Measurements from ENCODE around the gene NECTIN4. TPM values are rescaled to one million over a fixed set of nuclear protein-coding genes. Genes with fewer than 3 reads are reported as not detected.

NECTIN4 gene
- total RNA-seq, 1 donor = under 0.01 TPM

DNA sequence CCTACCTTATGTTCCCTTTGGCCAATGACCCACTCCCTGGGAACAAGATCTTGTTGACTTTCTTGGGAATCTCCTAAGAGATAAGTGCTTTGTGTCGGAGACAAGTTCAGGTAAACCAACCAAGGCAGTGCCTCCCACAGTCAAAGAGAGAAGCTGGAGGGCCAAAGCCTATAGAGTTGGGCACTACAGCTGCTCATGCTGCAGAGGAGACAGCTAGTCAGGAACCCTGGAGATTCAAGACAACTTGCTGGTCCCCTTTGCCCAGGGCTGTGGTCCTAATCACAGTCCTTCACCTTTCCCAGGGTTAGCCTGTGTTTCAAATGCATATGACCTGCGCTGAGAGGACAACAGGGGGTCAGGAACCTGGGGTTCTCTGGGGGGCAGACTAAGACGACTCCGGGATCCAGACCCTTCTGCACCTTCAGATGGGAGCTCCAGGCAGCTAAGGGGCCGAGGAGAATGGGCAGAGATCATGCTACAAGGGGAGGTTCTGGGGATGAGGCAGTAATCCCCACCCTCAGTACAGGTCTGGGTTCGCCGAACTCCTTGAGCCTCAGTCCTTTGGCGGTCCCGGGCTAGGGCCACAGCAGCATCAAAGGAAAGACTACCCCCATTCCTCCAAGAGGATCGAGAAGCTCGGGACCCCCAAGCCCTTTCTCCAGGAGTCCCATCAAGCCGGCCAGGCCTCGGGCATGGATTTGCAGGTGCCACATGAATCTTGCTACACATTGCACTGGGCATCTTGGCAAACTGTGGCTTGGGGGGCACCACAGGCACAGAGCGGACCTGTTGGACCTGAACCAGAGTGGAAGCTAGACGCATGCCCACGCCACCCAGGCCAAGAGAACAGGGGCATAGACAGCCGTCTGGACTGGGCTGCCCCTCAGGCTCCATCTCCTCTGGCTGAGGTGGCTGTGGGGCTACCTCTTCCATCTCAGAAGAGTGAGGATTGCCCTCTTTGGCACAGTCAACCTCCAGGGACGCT lies 41.6 kb downstream of the NECTIN4 start:
- peaks cover 12% of the 10 kb centered on the region for H3K4me1 ChIP-seq (ENCODE audit: insufficient read depth, low read length)
- H3K4me3 ChIP-seq (ENCODE audit: insufficient read depth, low read length) = no peak overlapping the region
- peak; percentile 32 for DNase-seq (ENCODE audit: insufficient read length, low spot score, missing footprints)
- no peak overlapping the region for H2AFZ ChIP-seq (ENCODE audit: low read length)
- peaks cover 24% of the 10 kb centered on the region for H3K79me2 ChIP-seq (ENCODE audit: insufficient read depth, low read length)
- H3K27ac ChIP-seq (ENCODE audit: low read depth, low read length) = no peak overlapping the region
- H3K27me3 ChIP-seq (ENCODE audit: insufficient read depth, low read length) = no peaks in the 10 kb centered on the region
- peaks cover 6% of the 10 kb centered on the region for H3K36me3 ChIP-seq (ENCODE audit: insufficient read depth, low read length)
- no peak overlapping the region for H3K4me2 ChIP-seq (ENCODE audit: insufficient read depth, low read length)
- TF ChIP-seq, protein P1, sequence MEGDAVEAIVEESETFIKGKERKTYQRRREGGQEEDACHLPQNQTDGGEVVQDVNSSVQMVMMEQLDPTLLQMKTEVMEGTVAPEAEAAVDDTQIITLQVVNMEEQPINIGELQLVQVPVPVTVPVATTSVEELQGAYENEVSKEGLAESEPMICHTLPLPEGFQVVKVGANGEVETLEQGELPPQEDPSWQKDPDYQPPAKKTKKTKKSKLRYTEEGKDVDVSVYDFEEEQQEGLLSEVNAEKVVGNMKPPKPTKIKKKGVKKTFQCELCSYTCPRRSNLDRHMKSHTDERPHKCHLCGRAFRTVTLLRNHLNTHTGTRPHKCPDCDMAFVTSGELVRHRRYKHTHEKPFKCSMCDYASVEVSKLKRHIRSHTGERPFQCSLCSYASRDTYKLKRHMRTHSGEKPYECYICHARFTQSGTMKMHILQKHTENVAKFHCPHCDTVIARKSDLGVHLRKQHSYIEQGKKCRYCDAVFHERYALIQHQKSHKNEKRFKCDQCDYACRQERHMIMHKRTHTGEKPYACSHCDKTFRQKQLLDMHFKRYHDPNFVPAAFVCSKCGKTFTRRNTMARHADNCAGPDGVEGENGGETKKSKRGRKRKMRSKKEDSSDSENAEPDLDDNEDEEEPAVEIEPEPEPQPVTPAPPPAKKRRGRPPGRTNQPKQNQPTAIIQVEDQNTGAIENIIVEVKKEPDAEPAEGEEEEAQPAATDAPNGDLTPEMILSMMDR (IDR thresholded peaks at IDR 0.05; ENCODE audit: extremely low read depth, low read depth, low read length) = no peak
- peaks cover 7% of the 10 kb centered on the region for H3K9me3 ChIP-seq (ENCODE audit: low read depth, low read length)
- peaks cover 5% of the 10 kb centered on the region for H4K20me1 ChIP-seq (ENCODE audit: insufficient read depth, low read length)

DNA sequence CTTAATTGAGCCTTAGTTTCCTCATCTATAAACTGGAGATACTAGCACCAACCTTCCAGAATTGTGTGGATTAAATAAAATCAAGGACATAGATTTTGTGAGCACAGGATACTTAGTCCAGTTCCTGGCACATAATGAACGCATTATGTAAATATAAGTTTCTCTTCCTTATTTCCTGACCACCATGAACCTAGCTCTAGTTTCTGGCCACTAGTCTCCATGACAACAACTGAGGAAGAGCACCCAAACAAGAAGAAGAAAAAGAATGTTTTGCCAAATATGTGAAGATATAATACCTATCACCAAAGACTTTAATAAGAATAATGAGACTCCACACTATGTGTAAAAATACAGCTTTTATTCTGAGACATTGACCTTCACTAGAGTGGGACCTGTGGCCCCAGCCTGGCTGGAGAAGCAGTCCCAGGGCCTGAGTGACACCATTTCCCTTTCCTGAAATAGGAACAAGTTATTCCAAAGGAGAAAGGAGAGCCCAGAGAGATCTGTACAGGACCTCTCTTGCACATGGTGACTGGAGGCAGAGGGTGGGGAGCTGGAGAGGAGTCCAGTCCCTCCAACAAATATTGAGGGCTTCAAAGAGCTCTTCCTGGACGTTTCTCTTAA lies 42.6 kb downstream of the NECTIN4 start:
- Histone ChIP-seq H3K79me2 (ENCODE audit: insufficient read depth, low read length) (peaks cover 28% of the 10 kb centered on the region), H3K4me1 (ENCODE audit: insufficient read depth, low read length) (peaks cover 12% of the 10 kb centered on the region), H2AFZ (ENCODE audit: low read length) (peak overlapping the region; percentile 99), H3K4me3 (ENCODE audit: insufficient read depth, low read length) (peak overlapping the region; percentile 90), H3K27ac (ENCODE audit: low read depth, low read length) (peak overlapping the region; percentile 98), H3K27me3 (ENCODE audit: insufficient read depth, low read length) (no peaks in the 10 kb centered on the region), H4K20me1 (ENCODE audit: insufficient read depth, low read length) (peaks cover 5% of the 10 kb centered on the region), H3K9me3 (ENCODE audit: low read depth, low read length) (peaks cover 7% of the 10 kb centered on the region), H3K36me3 (ENCODE audit: insufficient read depth, low read length) (peaks cover 16% of the 10 kb centered on the region), H3K4me2 (ENCODE audit: insufficient read depth, low read length) (peak overlapping the region; percentile 100)
- TF ChIP-seq, protein P1 (IDR thresholded peaks at IDR 0.05; ENCODE audit: extremely low read depth, low read depth, low read length) = no peak
- DNase-seq (ENCODE audit: insufficient read length, low spot score, missing footprints) = peak; percentile 27

DNA sequence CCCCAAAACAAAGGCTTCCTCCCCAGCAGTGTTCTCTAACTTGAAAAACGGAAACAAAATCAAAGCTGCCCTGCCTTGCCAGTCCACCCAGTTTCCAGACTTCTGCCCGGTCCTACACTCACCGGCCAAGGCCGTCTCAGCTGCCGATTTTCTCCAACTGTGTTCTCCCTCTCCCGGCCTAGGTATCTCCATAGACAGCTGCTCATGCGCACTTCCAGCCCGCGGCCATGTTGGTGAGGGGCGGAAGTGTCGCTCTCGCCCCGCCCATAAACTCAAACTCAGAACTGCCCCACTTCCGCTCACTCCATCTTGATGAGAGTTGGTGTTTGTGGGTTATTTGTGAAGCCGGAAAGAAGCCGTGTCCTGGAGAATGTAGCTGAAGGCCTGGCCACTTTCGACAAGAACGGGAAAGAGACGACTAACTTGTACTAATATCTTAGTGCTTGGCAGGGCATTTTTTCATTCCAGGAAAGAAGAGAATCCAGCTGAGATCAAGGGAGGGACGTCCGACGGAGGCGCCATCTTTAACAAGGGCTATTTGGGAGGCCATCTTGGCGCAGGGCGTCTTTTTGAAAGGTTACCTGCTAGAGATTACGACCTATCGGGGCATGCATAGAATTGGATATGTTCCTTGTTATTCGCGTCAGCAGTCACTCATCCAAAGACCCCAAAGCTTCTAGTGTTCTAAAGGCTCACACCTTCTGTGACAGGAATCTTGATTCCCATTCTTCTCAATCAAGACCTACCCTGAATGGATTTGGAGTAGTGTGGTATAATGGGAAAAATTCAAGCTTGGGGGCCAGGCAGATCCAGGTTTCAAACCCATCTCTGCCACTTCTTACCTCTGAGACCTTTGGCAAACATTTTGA lies 43.4 kb downstream of the NECTIN4 start, which contains the start of gene USF1:
Gene USF1 (minus strand): TSS at position 242 of the 869 bp plus-strand sequence. CDS start 2,702 bp downstream, outside the sequence.
- TF ChIP-seq, protein P1 (IDR thresholded peaks at IDR 0.05; ENCODE audit: extremely low read depth, low read depth, low read length) = no peak
- H2AFZ ChIP-seq (ENCODE audit: low read length) = peak within 1 kb of the TSS; percentile 99

More for the DNA sequence above, 43.4 kb downstream of the NECTIN4 start, which contains the start of gene USF1:
- H3K27me3 ChIP-seq (ENCODE audit: insufficient read depth, low read length) = no peaks in the 10 kb centered on the region
- H3K4me3 ChIP-seq (ENCODE audit: insufficient read depth, low read length) = peak within 1 kb of the TSS; percentile 90
- H3K27ac ChIP-seq (ENCODE audit: low read depth, low read length) = peak within 1 kb of the TSS; percentile 98
- peaks cover 12% of the 10 kb centered on the region for H3K4me1 ChIP-seq (ENCODE audit: insufficient read depth, low read length)
- peaks cover 7% of the 10 kb centered on the region for H3K9me3 ChIP-seq (ENCODE audit: low read depth, low read length)
- DNase-seq (ENCODE audit: insufficient read length, low spot score, missing footprints) = peak; percentile 98
- H3K36me3 ChIP-seq (ENCODE audit: insufficient read depth, low read length) = peaks cover 24% of the 10 kb centered on the region
- peaks cover 28% of the 10 kb centered on the region for H3K79me2 ChIP-seq (ENCODE audit: insufficient read depth, low read length)
- peaks cover 8% of the 10 kb centered on the region for H4K20me1 ChIP-seq (ENCODE audit: insufficient read depth, low read length)
- peak within 1 kb of the TSS; percentile 100 for H3K4me2 ChIP-seq (ENCODE audit: insufficient read depth, low read length)
